IMR-90 (cell line): Measurements from ENCODE around the gene SYAP1. TPM values are rescaled to one million over a fixed set of nuclear protein-coding genes. Genes with fewer than 3 reads are reported as not detected.

Experiments used
- ATAC-seq: fragments of 200-7000 bp; cut with Tn5 transposase; 2 replicates; pipeline ENCODE4 v1.9.1; 2020; ENCODE audit warnings: low read depth, mild to moderate bottlenecking, moderate library complexity
- BruUV-seq: library from RNA; stranded (reverse); fragments of 400-500 nt; replicated peaks from 2 replicates; lab custom pipeline; 2021; lab: Mats Ljungman, UMichigan
- CTCF ChIA-PET: fragments of 300-600 bp; formaldehyde crosslinking; extraction: SDS; loops from one replicate; lab custom pipeline; 2021; ENCODE audit warnings: antibody characterized with exemption; lab: Yijun Ruan, JAX
- POLR2A ChIA-PET: fragments of 300-600 bp; sonication (Branson Sonifier 250); formaldehyde crosslinking; loops from one replicate; lab custom pipeline; 2022; ENCODE audit warnings: antibody characterized with exemption; ENCODE audit not compliant: unreplicated experiment; lab: Charles Lee
- DNase-seq: peaks from one replicate; pipeline ENCODE4 v3.0.0; 2013
- H2AFZ ChIP-seq: replicated peaks from 2 replicates; pipeline ENCODE3; 2013; ENCODE audit warnings: low read length, mild to moderate bottlenecking; ENCODE audit not compliant: poor library complexity
- H2AK5ac ChIP-seq: 2 replicates; pipeline ENCODE4 v1.6.1; 2013; ENCODE audit warnings: low read depth, low read length, inconsistent platforms
- H2AK9ac ChIP-seq: replicated peaks from 2 replicates; pipeline ENCODE3; 2013; ENCODE audit warnings: mild to moderate bottlenecking, low read depth, low read length, moderate library complexity; ENCODE audit not compliant: poor library complexity
- H2BK120ac ChIP-seq: 2 replicates; pipeline ENCODE4 v1.6.1; 2013; ENCODE audit warnings: low read depth, low read length, inconsistent platforms
- H2BK15ac ChIP-seq: 3 replicates; pipeline ENCODE4 v1.6.1; 2013; ENCODE audit warnings: low read depth, low read length, inconsistent platforms
- H2BK20ac ChIP-seq: 2 replicates; pipeline ENCODE4 v1.6.1; 2013; ENCODE audit warnings: low read depth, mild to moderate bottlenecking, inconsistent platforms, low read length, moderate library complexity
- H2BK5ac ChIP-seq: 2 replicates; pipeline ENCODE4 v1.6.1; 2013; ENCODE audit warnings: mild to moderate bottlenecking, low read depth, low read length, inconsistent platforms; ENCODE audit not compliant: poor library complexity, severe bottlenecking
- H3K14ac ChIP-seq: replicated peaks from 2 replicates; pipeline ENCODE4 v1.6.1; 2013; ENCODE audit warnings: low read depth, low read length, inconsistent platforms
- H3K18ac ChIP-seq: 2 replicates; pipeline ENCODE4 v1.6.1; 2013; ENCODE audit warnings: low read depth, low read length, control low read depth
- H3K23ac ChIP-seq: 2 replicates; pipeline ENCODE4 v1.6.1; 2013; ENCODE audit warnings: low read depth, low read length, inconsistent platforms
- H3K27ac ChIP-seq: 2 replicates; pipeline ENCODE4 v1.5.1; 2013; ENCODE audit warnings: mild to moderate bottlenecking, control low read depth, low read length; ENCODE audit not compliant: insufficient read depth
- H3K27me3 ChIP-seq: 2 replicates; pipeline ENCODE4 v1.6.1; 2013; ENCODE audit warnings: low read length; ENCODE audit not compliant: control insufficient read depth, insufficient read depth
- H3K36me3 ChIP-seq: 2 replicates; pipeline ENCODE4 v1.6.1; 2013; ENCODE audit warnings: low read length, mixed read lengths; ENCODE audit not compliant: control insufficient read depth, insufficient read depth
- H3K4ac ChIP-seq: 2 replicates; pipeline ENCODE4 v1.6.1; 2013; ENCODE audit warnings: low read depth, low read length, inconsistent platforms
- H3K4me1 ChIP-seq: 2 replicates; pipeline ENCODE4 v1.6.1; 2013; ENCODE audit warnings: low read length, mixed read lengths; ENCODE audit not compliant: control insufficient read depth, insufficient read depth
- H3K4me2 ChIP-seq: 2 replicates; pipeline ENCODE4 v1.6.1; 2013; ENCODE audit warnings: low read depth, mild to moderate bottlenecking, control low read depth, low read length, moderate library complexity
- H3K4me3 ChIP-seq: 2 replicates; pipeline ENCODE4 v1.5.1; 2013; ENCODE audit warnings: low read depth, mild to moderate bottlenecking, control low read depth, low read length, moderate library complexity; ENCODE audit not compliant: insufficient read depth
- H3K56ac ChIP-seq: 2 replicates; pipeline ENCODE4 v1.6.1; 2013; ENCODE audit warnings: low read length, inconsistent platforms; ENCODE audit not compliant: insufficient read depth; ENCODE audit errors: extremely low read depth
- H3K79me1 ChIP-seq, 2 experiments: 2 replicates each; pipeline ENCODE4 v1.6.1; 2013; ENCODE audit warnings: low read length in 2 of 2, inconsistent platforms in 1 of 2, low read depth in 1 of 2
- H3K9ac ChIP-seq: 2 replicates; pipeline ENCODE4 v1.6.1; 2013; ENCODE audit warnings: low read depth, low read length, control low read depth
- H3K9me1 ChIP-seq: 2 replicates; pipeline ENCODE4 v1.6.1; 2013; ENCODE audit warnings: low read length, inconsistent platforms; ENCODE audit not compliant: insufficient read depth
- H3K9me3 ChIP-seq: 2 replicates; pipeline ENCODE4 v1.6.1; 2013; ENCODE audit warnings: low read length; ENCODE audit not compliant: control insufficient read depth, insufficient read depth
- H4K20me1 ChIP-seq: 2 replicates; pipeline ENCODE4 v1.6.1; 2013; ENCODE audit warnings: low read length, inconsistent platforms; ENCODE audit not compliant: insufficient read depth
- H4K5ac ChIP-seq: 2 replicates; pipeline ENCODE4 v1.6.1; 2013; ENCODE audit warnings: mild to moderate bottlenecking, low read depth, low read length, control low read depth
- H4K8ac ChIP-seq, 2 experiments: 2 replicates each; pipeline ENCODE4 v1.6.1; 2013; ENCODE audit warnings: low read depth in 2 of 2, low read length in 2 of 2, control low read depth in 1 of 2, inconsistent platforms in 1 of 2
- H4K91ac ChIP-seq: 2 replicates; pipeline ENCODE4 v1.6.1; 2013; ENCODE audit warnings: low read depth, low read length, inconsistent platforms; ENCODE audit not compliant: insufficient read depth
- POLR2A ChIP-seq: IDR thresholded peaks from 2 replicates; pipeline ENCODE4 v1.6.1; 2012; ENCODE audit warnings: mild to moderate bottlenecking, low read depth, low read length
- RAD21 ChIP-seq: IDR thresholded peaks from 2 replicates; pipeline ENCODE4 v1.6.1; 2012; ENCODE audit warnings: low read length, improper control_type of control experiment
- WGBS, 2 experiments: methylation state at CpG; one replicate each; pipeline versions ENCODE4 v1.1.5 to v1.1.7; 2013; ENCODE audit warnings: missing lambda C conversion rate in 2 of 2; ENCODE audit not compliant: insufficient read length in 1 of 2; ENCODE audit errors: extremely low coverage in 2 of 2; 5-methylcytosine and 5-hydroxymethylcytosine counted together
- dilution Hi-C: fragments of 300-500 bp; cut with HindIII; formaldehyde crosslinking; loops from one replicate; pipeline ENCODE4 v1.14.3; 2018; ENCODE audit warnings: low sequenced_read_pairs; ENCODE audit not compliant: unreplicated experiment
- in situ Hi-C: fragments of 300-500 bp; cut with MboI; formaldehyde crosslinking; loops from 3 replicates; pipeline ENCODE4 v1.14.3; 2019; ENCODE audit warnings: low sequenced_read_pairs, inconsistent platforms, mixed read lengths
- intact Hi-C: fragments of 100-400 bp; cut with micrococcal nuclease; formaldehyde crosslinking; loops from 2 replicates; pipeline ENCODE4 v1.10.0; 2022
- polyA plus RNA-seq, 3 experiments: library from polyadenylated mRNA; depleted of rRNA; stranded (reverse); fragments of >200 nt; gene quantifications; 2 replicates each; pipeline ENCODE4 v1.2.3, GENCODE V29; 2012; ENCODE audit warnings: low replicate concordance in 1 of 3
- total RNA-seq: library from RNA; depleted of rRNA; stranded (reverse); fragments of >200 nt; gene quantifications from 2 replicates; pipeline ENCODE4 v1.2.3, GENCODE V29; 2012

SYAP1 gene
- total and polyA plus RNA-seq, 2 of the 4 experiments (the other 2 are of a cell fraction), result 17.7 to 35.0 TPM

GRCh38 chrX:16772460-16772859 lies 53.0 kb downstream of the SYAP1 start:
- H3K27ac ChIP-seq, result no peak overlapping the region
- no peak overlapping the region for H2BK5ac ChIP-seq
- TF ChIP-seq POLR2A (no peak), RAD21 (no peak)
- intact Hi-C loops, result no loop called here
- H3K9me1 ChIP-seq, result no peaks in the 10 kb centered on the region
- H2BK15ac ChIP-seq, result no peak overlapping the region
- H3K14ac ChIP-seq, result no peak overlapping the region
- WGBS, 2 experiments, result no CpG with 5 or more reads among the region's 6 CpGs
- no peak overlapping the region for H2AK5ac ChIP-seq
- ChIA-PET POLR2A (no interaction called here), CTCF (no interaction called here)
- no peak overlapping the region for H4K91ac ChIP-seq
- no peaks in the 10 kb centered on the region for H3K9me3 ChIP-seq
- H3K79me1 ChIP-seq, result no peaks in the 10 kb centered on the region
- H2BK20ac ChIP-seq, result no peak overlapping the region
- no peak overlapping the region for H2BK120ac ChIP-seq
- in situ Hi-C loops, result no loop called here
- H4K20me1 ChIP-seq, result no peaks in the 10 kb centered on the region
- no peaks in the 10 kb centered on the region; the same call in 1 of the 2 replicates for H3K27me3 ChIP-seq
- no TSS peak for BruUV-seq
- DNase-seq, result no peak
- H3K4me2 ChIP-seq, result no peak overlapping the region
- no peak overlapping the region for H2AK9ac ChIP-seq
- ATAC-seq, result no peak
- H3K18ac ChIP-seq, result no peak overlapping the region
- H3K56ac ChIP-seq, result no peak overlapping the region
- H4K8ac ChIP-seq, result 0 out of 4 replicates have a peak overlapping the region, but pooled peaks of 1 of the 2 experiments have one; percentile 39
- H3K36me3 ChIP-seq, result no peaks in the 10 kb centered on the region
- H3K4ac ChIP-seq, result no peak overlapping the region
- H3K9ac ChIP-seq, result no peak overlapping the region
- no peaks in the 10 kb centered on the region for H3K4me1 ChIP-seq
- H3K4me3 ChIP-seq, result no peak overlapping the region
- dilution Hi-C loops, result no loop called here
- H3K23ac ChIP-seq, result no peak overlapping the region
- H4K5ac ChIP-seq, result no peak overlapping the region
- no peak overlapping the region for H2AFZ ChIP-seq
